ENCODE measurements around the gene APOH.

The APOH gene

DNA sequence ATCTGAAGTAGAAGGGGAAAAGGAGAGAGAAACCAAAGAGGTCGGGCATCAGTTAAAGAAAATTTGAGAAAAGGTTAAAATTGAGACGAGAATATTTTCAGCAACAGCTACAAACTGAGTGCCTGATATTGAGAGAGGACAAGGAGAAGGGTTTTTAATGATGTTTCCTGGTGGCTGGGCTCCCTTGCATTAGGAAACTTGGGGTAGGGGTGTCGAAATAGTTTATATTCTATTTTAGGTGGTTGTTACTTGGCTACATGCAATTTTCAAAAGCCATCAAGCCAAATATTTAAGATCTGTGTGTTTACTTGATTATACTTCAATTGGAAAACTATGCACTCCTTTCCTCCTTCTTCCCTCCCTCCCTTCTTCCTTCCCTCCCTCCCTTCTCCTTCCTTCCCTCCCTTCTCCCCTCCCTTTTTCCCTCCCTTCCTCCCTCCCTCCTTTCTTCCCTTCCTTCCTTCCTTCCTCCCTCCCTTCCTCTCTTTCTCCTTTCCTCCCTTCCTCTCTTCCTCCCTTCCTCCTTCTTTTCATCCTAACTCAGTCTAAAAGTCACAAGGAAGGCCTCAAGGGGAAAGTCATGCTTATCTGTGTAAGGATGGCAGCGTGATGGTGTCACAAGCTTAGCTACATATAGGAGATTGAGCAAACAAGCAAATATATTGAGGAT lies 1.8 kb upstream of the APOH start:
- no peak overlapping the region for H3K4me3 ChIP-seq (ENCODE audit: low read depth, low read length)
- H3K9ac ChIP-seq: no peak overlapping the region
- no peaks in the 10 kb centered on the region for H3K4me1 ChIP-seq
- H3K27me3 ChIP-seq (ENCODE audit: control insufficient read depth, insufficient read depth, low read length): no peaks in the 10 kb centered on the region
- H3K27ac ChIP-seq: no peak overlapping the region
- H2AFZ ChIP-seq: no peak overlapping the region
- H3K36me3 ChIP-seq (ENCODE audit: control insufficient read depth, insufficient read depth, low read length): no peaks in the 10 kb centered on the region
- H3K4me2 ChIP-seq (ENCODE audit: low read length): no peak overlapping the region
- no peak for TF ChIP-seq CTCF (IDR thresholded peaks at IDR 0.05)
- no peaks in the 10 kb centered on the region for H3K9me3 ChIP-seq (ENCODE audit: control insufficient read depth, low read length)
- H3K79me2 ChIP-seq: no peaks in the 10 kb centered on the region

DNA sequence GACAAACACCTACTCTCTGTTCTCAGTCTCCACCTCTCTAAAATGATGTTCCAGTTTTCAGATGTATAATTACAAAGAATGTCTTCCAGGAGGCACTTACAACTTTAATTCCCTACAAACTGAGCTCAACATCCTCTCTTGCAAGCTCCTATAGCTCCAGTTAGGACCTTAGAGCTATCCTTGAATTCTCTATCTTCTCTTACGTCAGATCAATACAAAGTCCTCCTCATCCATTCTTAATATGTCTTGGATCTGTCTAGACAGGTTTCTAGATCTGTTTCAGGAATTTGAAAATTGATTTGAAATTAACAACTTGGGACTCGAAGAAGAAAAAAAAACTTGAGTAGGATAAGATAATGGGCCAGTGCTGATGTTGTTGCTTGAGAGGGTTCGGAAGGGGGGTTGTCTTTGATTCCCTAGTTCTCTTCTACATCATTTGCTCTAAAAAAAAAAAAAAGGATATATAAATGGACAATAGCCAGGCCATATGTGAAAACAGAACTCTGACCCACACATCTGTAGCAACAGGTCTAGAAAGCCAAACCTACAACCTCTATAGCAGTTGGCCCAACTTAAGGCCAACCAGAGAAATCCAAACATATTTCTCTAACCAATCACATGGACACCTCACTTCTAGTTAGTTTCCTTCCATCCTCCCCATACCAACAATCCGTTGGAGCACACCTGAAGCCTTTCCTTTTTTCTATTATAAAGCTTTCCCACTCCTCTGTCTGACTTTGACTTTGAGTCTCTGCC lies 746 bp upstream of the APOH start:
- Histone ChIP-seq H3K9ac (no peak overlapping the region), H3K4me1 (no peaks in the 10 kb centered on the region), H2AFZ (no peak overlapping the region), H3K4me2 (ENCODE audit: low read length) (no peak overlapping the region), H3K79me2 (no peaks in the 10 kb centered on the region), H3K27ac (no peak overlapping the region), H3K27me3 (ENCODE audit: control insufficient read depth, insufficient read depth, low read length) (no peaks in the 10 kb centered on the region), H3K36me3 (ENCODE audit: control insufficient read depth, insufficient read depth, low read length) (no peaks in the 10 kb centered on the region), H3K4me3 (ENCODE audit: low read depth, low read length) (no peak overlapping the region), H3K9me3 (ENCODE audit: control insufficient read depth, low read length) (no peaks in the 10 kb centered on the region)
- no peak for TF ChIP-seq CTCF (IDR thresholded peaks at IDR 0.05)

DNA sequence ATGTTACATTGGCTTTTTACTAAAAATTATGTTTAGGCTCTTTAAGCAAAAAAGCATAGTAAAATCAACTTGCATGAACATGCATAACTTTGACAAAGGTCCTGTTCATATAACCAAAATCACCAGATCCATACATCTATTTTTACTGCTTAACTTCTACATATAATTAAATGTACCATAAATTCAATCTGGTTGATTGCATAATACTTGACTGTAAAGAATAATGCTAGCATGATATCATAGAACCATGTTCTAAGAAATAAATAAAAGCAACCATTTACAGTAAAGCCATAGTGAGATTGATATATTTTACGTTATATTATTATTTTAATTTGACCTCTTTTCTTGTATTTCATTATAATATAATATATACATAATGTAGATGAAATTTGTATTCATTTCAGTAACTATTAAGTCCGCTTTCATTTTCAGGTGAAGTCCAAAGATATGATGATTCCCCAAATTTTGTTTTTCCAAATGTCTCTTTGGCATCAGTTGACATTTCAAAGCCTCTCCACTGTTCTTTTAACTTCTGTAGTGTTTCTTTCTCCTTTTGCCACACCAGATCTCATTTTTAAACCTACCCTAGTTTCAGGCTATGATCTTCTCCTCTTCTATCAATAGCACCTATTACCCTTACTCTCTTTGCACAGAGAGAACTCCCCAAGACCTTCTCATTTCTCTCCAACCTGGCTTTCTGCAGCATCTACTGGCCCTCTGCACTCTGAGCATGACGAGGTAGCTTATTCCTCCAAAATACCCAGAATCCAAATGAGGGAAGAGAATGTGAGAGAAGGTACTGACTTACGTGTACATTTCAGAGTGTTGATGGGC lies 1.8 kb downstream of the APOH start:
- H3K9ac ChIP-seq: no peak overlapping the region
- H3K36me3 ChIP-seq (ENCODE audit: control insufficient read depth, insufficient read depth, low read length): no peaks in the 10 kb centered on the region
- H3K27me3 ChIP-seq (ENCODE audit: control insufficient read depth, insufficient read depth, low read length): no peaks in the 10 kb centered on the region
- H3K27ac ChIP-seq: no peak overlapping the region
- no peak overlapping the region for H3K4me3 ChIP-seq (ENCODE audit: low read depth, low read length)
- H3K9me3 ChIP-seq (ENCODE audit: control insufficient read depth, low read length): no peaks in the 10 kb centered on the region
- TF ChIP-seq CTCF (IDR thresholded peaks at IDR 0.05): no peak
- H3K4me1 ChIP-seq: no peaks in the 10 kb centered on the region
- H2AFZ ChIP-seq: no peak overlapping the region
- H3K79me2 ChIP-seq: no peaks in the 10 kb centered on the region
- no peak overlapping the region for H3K4me2 ChIP-seq (ENCODE audit: low read length)

GRCh38 chr17:66222798-66223350 lies 6.3 kb downstream of the APOH start:
- Histone ChIP-seq H3K9me3 (ENCODE audit: control insufficient read depth, low read length) (no peaks in the 10 kb centered on the region), H3K79me2 (no peaks in the 10 kb centered on the region), H3K4me2 (ENCODE audit: low read length) (no peak overlapping the region), H3K9ac (no peak overlapping the region), H3K27me3 (ENCODE audit: control insufficient read depth, insufficient read depth, low read length) (no peaks in the 10 kb centered on the region), H2AFZ (no peak overlapping the region), H3K36me3 (ENCODE audit: control insufficient read depth, insufficient read depth, low read length) (no peaks in the 10 kb centered on the region), H3K27ac (no peak overlapping the region), H3K4me1 (no peaks in the 10 kb centered on the region), H3K4me3 (ENCODE audit: low read depth, low read length) (no peak overlapping the region)
- no peak for TF ChIP-seq CTCF (IDR thresholded peaks at IDR 0.05)
